Posterior vena cava (tissue), 2 donors: ENCODE measurements around the gene NOC2L. TPM values are rescaled to one million over a fixed set of nuclear protein-coding genes. Genes with fewer than 3 reads are reported as not detected.

Experiments
- DNase-seq: peaks from one replicate; pipeline ENCODE4 v3.0.0-alpha.2; 2020; ENCODE audit warnings: low spot score
- intact Hi-C, 2 donors: fragments of 100-400 bp; cut with DNase I; formaldehyde crosslinking; loops; one replicate each; pipeline versions ENCODE4 v1.14.1 to v1.14.2; 2022 to 2023
- long read RNA-seq, 2 donors: library from polyadenylated mRNA; unstranded; transcript quantifications; one replicate each; pipeline ENCODE4 v2.0.0, GENCODE V29; 2020 to 2021
- total RNA-seq, 2 donors: library from RNA; stranded (reverse); fragmentation: NEBNext Ultra II Directional; extraction: Animal tissue kit (Norgen Biotek cat#: 25700); gene quantifications; one replicate each; pipeline ENCODE4 v1.2.1, GENCODE V29; 2021
- donor health status: DM: yes; HTN: yes; CAD: no.
- donor health status: DM: yes; HTN: yes; CAD: no.

Gene NOC2L
- 10 to 100 TPM; 42.8 to 44.5 TPM for total RNA-seq
- long read RNA-seq, donor 1, transcript NOC2L-201 (19 exons, 2,790 nt) = major isoform, 37 of 67 reads
- long read RNA-seq, donor 1, partial matches to known transcripts = 10 of 67 reads
- long read RNA-seq, donor 1, other reads (novel, unspliced or antisense) = 20 of 67 reads
- long read RNA-seq, donor 2, transcript NOC2L-201 (19 exons, 2,790 nt) = major isoform, 109 of 215 reads
- long read RNA-seq, donor 2, partial matches to known transcripts = 21 of 215 reads
- long read RNA-seq, donor 2, other reads (novel, unspliced or antisense) = 83 of 215 reads

DNA sequence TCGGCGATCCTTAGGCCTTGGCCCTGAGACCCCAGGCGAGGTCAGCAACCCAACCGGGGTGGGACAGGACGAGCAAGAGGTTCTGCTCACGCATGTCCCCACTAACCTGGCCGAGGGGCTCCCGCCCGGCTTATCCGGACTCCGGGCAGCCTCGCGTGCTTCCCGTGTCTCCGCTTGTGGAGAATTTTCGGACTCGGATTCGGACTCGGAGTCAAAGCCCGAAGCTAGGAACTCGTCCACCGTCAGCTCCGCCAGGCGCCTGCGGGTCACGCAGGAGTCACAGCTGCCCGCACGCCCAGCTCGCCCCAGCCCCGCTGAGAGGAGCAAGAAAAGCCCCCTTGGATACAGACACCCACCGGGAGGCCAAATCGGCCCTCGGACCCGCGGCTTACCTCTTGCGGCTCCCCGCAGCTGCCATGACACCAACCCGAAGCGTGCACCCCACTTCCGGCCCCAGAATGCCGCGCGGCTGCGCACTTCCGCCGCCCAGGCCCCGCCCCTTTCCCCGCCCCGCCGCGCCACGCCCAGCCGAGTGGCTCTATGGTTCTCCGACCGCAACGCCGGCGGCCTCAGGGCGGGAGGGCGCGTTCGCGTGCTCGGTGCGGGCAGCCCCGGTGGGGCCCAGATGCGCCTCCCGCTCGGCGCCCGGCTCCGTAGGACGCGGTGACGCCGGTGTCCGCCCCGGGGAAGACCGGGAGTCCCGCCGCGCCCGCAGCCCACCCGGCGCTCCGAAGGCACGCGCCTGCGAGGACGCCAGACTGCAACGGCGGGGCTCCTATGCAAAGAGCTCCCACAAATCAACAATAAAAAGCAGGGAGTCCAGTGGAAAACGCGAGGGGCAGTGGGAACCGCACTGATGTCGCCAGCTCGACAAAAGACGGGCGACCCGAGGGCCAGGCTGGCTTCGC, at the start of gene NOC2L:
TSS of gene NOC2L (minus strand) at position 434 of the 908 bp plus-strand sequence. CDS start at position 418, 16 bp downstream.
- intact Hi-C loops = no loop called here
- peak; percentile 98 for DNase-seq

DNA sequence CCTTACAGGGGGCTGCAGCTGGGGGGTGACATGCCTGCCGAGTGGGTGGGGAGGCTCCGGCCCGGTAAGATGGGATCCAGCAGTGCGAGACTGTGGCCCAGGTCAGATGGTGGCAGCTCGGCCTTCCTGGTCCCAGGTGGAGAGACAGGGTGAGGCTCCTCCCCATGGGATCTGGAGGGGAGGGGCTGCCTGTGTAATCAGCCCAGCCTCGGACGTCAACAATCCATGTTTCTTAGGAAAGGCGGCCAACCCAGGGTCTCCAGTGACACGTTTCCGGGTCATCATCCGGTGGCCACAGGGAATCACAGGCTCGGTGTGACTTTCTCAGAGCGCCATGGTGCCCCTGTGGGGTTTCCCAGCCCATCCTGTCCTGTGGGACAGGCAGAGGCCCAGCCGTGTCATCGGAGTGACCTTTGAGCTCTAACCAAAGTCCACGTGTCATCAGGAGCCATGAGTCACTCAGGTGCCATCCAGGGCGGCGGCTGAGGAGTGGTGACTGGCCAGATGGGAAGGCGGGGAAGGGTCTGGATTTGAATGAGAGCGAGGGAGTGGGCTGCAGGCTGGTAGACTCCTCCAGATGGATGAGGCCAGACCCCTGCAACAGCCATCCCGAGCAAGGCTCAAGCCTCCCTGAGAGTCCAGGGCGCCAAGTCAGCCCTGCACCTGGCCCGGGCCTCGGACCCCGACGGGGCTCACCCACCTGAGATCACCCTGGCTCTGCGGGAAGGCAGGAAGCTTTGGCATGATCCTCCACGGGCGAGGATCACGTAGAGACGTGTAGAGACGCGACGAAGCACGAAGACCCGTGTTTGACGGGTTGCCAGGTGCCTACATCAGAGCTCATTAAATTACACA, 47.5 kb upstream of the NOC2L start:
- no peak for DNase-seq
- intact Hi-C loops = no loop called here

DNA sequence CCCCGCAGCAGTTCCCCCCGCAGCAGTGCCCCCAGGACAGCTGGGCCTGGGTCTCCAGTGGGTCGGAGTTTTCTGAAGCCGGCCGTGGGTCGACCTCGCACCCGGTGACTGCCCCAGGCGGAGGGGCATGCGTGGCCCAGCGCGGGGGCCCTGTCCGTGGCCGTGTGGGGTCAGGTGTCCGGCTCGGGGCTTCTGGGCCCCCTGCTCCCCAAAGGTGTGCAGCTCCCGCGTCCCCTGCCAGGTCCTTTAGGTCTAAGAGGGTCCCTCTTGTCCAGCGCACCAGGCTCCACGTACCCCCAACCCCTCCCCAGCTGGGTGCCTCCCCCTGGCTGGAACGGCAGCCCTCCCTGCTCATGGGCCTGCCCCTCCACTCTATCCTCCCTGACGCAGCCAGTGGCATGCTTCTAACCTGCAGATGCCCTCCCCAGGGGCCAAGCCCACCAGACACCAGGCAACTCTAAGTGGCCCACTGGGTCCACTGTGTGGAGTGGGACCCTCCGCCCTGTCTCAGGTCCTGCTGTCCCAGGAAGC, 46.8 kb upstream of the NOC2L start:
- intact Hi-C loops = no loop called here
- DNase-seq = no peak

DNA sequence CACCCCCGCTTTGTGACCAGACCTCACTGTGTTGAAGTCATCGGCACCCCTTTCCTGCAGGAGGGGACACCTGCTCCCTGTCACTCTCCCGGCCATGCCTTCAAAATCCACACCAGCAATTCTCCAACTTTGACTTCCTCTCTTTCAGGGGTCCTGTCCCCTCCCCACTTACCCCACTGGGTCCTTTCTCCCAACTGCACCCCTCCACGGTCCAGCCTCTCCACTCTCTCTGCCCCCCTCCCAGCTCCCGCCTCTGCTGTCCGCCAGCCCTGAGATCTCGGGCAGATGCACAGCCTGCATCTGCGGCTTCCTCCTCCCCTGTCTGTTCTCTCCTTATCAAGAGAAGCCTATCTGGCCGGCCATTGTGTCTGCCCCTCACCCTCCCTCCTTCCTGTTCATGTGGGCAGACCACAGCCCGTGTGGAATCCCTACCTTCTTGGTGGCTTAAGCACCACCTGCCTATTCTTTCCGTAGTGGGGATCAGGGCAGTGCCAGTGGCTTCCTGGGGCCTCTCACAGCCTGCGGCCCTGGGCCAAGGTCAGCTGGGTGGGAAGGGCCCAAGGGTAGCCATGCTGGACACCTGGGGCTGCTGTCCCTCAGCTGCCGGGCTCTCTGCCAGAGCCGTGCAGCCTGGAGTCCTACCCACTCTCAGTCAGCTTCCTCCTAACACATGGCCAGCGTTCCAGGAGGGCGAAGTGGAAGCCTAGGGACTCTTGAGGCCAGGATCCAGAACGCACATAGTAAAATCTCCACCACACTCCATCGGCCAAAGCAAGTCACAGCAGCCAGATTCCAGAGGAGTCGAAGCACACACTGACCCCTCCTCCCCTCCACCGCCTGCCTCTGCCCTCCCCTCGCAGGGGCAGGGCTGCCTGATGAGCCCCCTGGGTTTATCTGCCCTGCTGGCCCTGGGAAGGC, 46.0 kb upstream of the NOC2L start:
- intact Hi-C loops = no loop called here
- no peak for DNase-seq

DNA sequence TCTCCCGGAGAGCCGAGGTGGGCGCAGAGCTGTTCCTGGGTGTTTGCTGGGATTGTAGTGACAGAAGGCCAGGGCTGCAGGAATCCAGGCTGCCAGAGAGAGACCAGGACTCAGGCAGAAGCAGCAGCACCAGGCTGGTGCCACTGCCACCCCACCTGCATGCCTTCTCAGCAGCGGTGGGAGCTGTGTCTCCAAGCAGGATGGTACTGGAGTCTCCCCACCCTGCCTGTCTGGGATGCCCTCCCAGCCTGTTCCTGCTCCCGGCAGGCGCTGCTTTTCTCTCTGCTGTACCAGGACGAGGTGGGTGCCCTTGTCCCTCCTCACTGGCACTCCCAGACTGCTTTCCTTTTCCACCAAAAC, 45.3 kb upstream of the NOC2L start:
- DNase-seq = no peak
- intact Hi-C loops = no loop called here

DNA sequence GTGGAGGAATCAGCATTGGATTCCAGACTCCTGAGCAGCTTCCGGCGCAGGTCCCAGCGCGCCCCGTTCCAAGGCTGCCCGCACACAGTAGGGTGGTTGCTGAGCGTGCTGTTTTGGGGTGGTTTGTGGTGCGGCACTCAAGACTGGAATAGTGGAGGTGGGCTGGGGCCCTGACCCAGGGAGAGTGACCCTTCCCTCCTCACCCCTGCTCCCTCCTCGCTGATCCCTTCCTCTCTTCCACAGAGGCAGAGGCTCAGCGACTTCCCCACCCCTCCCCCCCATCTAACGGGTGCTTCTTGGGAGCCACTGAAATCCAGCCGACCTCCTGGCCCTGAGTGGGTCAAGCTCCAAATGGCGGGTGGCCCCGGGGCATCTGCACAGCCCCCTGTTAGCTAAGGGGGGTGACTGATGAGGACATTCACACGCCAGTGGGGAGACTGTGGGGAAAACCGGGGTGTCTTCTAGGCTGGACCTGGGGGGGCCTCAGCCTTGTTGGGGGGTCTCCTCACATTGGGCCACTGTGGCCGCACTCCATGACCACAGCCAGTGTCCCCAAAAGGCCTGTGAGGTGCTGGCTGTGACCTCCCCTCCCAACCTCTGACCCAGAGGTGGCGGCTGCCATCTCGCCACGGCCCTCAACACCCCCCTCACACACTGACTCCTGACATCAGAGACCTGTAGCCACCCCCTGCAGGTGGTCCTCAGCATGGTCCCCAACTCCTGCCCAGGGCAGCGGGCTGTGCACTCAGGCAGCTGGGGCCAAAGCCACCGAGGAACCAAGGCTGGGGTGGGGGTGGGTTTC, 44.8 kb upstream of the NOC2L start:
- intact Hi-C loops = no loop called here

DNA sequence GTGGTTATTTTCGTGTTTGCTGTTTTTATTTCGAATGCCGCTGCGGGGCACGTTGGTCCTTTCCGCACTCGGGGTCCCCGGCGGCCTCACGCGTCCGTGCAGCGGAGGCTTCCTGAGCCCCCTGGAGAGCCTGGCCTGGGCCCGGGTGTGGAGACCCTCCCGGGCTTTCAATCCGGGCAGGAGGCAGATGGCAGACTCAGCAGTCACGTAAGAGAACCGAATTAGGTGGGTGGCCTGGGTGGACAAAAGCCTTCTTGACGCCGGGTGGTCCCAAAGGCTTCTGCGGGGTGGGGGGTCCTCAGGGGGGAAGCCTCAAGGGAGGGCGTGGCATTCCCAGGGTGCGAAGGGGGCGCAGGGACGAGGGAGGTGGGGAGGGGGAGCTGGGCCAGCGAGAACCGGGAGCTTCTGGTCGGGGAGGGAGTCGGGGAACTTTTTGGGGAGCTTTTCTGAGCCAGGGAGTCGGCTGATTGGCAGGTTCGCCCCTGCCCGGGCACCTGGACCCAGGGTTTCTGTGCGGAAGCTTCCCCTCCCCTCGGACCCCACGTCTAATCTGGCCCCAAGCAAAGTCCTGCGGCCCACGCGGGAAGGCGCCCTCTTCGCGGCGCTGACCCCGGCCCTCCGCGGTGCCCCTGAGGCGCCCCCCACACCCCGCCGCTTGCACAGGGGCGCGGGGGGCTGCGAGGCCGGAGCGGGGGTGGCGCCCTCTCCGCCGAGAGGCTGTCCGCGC, 42.2 kb upstream of the NOC2L start:
- no peak for DNase-seq
- intact Hi-C loops = no loop called here

More for the DNA sequence above, 44.8 kb upstream of the NOC2L start:
- DNase-seq = no peak

DNA sequence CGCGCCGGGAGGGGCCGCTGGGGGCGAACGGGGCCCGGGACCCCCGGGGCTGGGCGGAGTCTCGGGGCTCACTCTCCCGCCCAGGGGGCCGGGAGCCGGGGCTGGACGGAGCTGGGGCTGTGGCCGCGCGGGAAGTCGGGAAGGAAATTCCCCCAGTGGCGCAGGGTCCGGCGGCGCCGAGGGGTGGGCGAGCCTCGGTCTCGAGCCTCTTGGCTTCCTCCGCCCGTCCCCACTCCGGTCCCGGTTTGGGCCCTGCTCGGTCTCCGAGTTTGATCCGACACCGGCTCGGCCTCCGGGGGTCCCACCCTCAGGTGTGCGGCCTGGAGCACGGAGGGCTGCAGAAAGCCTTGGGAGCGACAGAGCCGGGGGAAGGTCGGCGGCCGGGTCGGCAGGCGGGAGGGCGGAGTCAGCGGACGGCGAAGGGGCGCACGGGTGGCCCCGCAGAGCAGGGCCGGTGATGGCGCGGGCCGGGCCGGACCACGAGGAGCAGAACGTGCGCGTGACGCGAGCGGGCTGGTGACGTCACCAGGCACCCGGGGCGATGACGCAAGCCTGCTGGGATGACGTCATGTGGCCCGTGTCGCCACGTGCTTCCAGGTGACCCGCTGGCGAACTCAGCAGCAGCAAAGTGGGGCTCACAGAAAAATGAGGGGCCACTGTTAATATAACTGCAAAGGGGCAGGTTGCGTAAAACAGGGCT, 41.5 kb upstream of the NOC2L start:
- DNase-seq = peak; percentile 94
- intact Hi-C loops = no loop called here

DNA sequence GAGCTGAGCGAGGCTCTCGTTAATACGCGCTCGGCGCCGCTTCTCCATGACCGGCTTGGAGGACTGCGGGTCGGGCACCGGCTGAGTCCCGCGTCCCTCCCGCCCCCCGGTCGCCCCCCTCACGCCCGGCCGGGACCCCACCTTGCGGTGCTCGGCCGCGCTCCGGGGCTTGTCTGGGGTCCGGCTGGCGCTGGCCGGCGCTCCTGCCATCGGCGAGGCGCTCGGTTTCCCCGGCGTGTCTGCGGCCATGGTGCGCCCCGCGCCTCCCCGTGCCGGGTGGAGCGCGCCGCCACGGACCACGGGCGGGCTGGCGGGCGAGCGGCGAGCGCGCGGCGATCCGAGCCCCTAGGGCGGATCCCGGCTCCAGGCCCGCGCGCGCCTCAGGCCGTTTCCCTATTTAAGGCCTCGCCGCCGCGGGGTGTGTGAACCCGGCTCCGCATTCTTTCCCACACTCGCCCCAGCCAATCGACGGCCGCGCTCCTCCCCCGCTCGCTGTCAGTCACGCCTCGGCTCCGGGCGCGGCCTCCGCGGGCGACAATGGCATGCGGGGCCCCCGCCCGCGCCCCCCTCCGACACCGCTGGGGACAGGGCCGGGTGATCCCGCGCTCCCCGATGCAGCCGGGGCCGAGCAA, 40.8 kb upstream of the NOC2L start, which contains the start of gene HES4:
TSS of gene HES4 (minus strand) at position 373 of the 632 bp plus-strand sequence. CDS start at position 249, 124 bp downstream.
- DNase-seq = peak; percentile 97

DNA sequence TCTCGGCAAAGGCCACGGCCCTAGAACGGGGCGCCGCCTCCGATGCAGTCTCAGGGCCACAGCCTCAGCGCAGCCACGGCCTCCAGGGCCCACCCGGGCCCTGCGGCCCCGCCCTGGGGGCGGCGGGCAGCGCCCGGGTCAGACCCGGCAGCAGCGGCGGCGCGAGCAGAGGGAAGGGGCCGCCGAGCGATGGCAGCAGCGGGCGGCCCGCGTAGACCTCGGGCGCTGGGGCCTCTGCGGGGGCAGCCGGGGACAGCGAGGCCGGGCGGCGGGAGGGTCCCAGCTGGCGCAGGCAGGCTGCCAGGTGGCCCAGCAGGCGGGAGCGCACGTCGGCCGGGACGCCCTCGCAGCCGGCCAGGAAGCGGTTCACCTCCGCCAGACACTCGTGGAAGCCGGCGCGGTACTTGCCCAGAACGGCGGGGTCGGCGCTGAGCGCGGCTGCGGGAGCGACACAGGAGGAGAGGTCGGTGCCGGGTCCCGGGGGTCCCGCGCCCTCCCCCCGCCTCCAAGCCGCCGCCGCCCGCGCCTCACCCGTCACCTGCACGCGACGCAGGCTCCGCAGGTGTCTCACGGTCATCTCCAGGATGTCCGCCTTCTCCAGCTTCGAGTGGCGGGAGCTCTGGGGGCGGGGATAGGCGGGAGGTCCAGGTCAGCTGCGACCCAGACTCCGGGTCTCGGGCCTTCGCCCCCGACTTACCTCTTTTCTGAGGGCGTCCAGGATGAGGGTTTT, 40.1 kb upstream of the NOC2L start:
- intact Hi-C loops = no loop called here
- no peak for DNase-seq

More for the DNA sequence above, 40.8 kb upstream of the NOC2L start, which contains the start of gene HES4:
- intact Hi-C loops = no loop called here

DNA sequence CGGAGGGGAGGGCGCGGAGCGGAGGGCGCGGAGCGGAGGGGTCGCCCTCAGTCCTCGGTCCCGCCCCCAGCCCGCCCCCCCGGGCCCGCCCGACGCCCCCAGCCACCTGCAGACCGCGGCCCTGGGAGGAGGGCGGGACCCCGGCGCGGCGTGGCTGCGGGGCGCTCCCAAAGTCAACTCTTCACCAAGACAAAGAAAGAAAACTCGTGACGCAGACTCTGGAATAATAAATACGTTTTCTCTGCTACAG, 39.6 kb upstream of the NOC2L start:
- DNase-seq = no peak
- intact Hi-C loops = no loop called here

DNA sequence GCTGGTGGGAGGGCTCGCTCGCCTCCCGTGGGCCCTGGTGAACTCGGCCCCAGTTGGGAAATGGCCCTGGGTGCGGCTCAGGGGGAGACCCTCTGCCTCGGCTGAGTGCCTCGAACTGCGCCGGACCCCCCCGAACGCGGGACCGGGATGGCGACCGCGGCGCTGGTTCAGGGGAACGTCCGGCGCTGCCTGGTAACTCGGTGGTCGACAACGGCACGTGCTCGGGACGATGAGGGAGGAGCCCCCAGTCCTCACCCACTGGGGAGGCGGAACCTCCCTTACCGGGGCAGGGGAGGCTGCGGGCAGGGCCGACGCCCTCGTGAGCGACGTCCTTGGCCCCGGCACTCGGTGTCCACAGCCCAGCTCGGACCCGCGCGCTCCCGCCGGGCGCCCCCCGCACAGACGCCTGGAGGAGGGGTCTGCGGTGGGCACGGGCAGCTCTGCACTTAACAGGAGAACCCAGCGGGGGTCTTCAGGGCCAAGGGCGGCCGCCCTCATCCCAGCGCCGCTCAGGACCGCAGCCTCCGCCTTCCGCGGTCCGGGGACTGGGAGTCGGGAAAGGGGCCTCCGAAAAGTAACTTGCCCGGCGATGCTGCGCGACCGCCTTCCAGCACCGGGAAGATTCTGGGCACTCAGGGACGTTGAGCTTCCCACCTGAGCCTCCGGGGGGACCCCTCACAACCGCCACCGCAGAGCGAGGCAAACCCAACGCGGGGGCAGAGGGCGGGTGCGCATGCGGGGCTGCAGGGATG, 39.1 kb upstream of the NOC2L start:
- intact Hi-C loops = loop anchor here in 1 of 2 donors (1.0 kb wide), 1 partner anchor 155 kb away; no protein-coding TSS in a partner anchor
- DNase-seq = peak; percentile 81

DNA sequence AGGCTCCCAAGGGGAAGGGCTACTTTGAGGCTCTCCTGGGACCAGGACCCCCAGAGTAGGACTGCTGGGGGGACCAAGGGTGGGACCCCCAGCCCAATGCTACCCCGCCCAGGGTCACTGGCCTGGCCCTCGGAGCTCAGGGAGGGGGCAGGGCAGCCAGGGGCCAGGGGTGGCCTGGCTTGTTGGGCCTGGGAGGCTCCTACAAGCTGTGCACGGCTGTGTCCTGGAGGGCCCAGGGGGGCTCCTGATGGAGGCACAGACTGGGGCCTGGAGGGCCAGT, 38.6 kb upstream of the NOC2L start:
- no peak for DNase-seq
- intact Hi-C loops = loop anchor here in 1 of 2 donors (1.0 kb wide), 1 partner anchor 156 kb away; no protein-coding TSS in a partner anchor

DNA sequence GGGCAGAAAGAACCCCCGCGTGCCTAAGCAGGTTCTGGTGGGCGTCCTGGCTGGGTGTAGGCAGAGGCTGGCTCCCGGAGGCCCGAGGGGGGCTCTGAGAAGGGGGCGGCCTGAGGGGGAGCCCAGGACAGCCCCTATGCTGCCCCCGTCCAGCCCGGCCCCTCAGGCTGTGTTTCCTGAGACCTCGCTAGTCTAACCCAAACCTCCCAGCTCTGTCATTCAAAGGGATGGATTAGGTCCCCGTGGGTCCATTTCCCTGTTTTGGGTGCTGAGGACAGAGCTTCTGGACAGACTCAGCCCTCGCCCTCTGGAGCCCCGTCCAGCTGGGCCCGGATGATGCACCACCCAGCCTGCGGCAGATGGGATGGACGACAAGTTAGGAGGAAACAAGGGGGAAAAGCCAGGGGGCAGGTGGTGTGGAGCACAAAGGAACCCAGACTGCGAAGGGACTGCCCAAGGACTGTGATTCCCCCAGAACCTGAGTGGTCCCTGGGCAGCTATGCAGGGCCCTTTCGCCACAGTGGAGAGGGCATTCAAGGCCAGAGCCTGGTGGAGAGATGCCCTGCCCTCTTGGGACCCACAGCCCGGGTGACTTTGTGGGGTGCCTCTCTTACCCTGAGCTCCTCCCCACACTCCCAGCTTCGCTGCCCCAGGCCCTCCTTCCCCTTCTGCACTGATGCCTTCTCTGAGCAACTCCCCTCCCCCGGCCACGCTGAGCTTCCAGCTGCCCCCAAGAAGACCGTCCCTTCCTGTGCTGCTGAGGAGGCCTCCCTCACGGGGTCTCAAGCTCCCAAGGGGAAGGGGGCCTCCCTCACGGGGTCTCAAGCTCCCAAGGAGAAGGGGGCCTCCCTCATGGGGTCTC, 38.0 kb upstream of the NOC2L start:
- intact Hi-C loops = loop anchor here in 1 of 2 donors (1.0 kb wide), 1 partner anchor 156 kb away; no protein-coding TSS in a partner anchor
- DNase-seq = no peak
